KG1 (cell line): ENCODE results near the gene PRKCQ.

Experiments used
- DNase-seq: peaks from one replicate; lab custom pipeline; 2025; lab: John Stamatoyannopoulos, UW

The PRKCQ gene

GRCh38 chr10:6579904-6580278 is at the start of gene PRKCQ:
Gene PRKCQ (minus strand): TSS chr10:6580276. CDS start chr10:6515135, 65,141 bp downstream.
- no peak for DNase-seq

GRCh38 chr10:6625428-6625827 is 45.4 kb upstream of the PRKCQ start:
- no peak for DNase-seq

GRCh38 chr10:6624392-6624791 is 44.3 kb upstream of the PRKCQ start:
- DNase-seq: no peak

GRCh38 chr10:6622921-6623320 is 42.8 kb upstream of the PRKCQ start:
- no peak for DNase-seq

GRCh38 chr10:6621536-6621935 is 41.5 kb upstream of the PRKCQ start:
- no peak for DNase-seq

- no peak for DNase-seq
These were observed 39.6 kb upstream of the PRKCQ start for GRCh38 chr10:6619660-6620059.

GRCh38 chr10:6618340-6618739 is 38.3 kb upstream of the PRKCQ start:
- DNase-seq: no peak

- DNase-seq: no peak
These were observed 37.4 kb upstream of the PRKCQ start for GRCh38 chr10:6617309-6618076.

GRCh38 chr10:6615971-6616370 is 35.9 kb upstream of the PRKCQ start:
- no peak for DNase-seq

- DNase-seq: no peak
These were observed 32.3 kb upstream of the PRKCQ start for GRCh38 chr10:6612371-6612770.

- no peak for DNase-seq
These were observed 30.6 kb upstream of the PRKCQ start for GRCh38 chr10:6610647-6611046.

GRCh38 chr10:6609625-6610024 is 29.5 kb upstream of the PRKCQ start:
- DNase-seq: no peak

- DNase-seq: no peak
These were observed 27.7 kb upstream of the PRKCQ start for GRCh38 chr10:6607778-6608177.

GRCh38 chr10:6607182-6607581 is 27.1 kb upstream of the PRKCQ start:
- DNase-seq: no peak

- DNase-seq: no peak
These were observed 23.4 kb upstream of the PRKCQ start for GRCh38 chr10:6603142-6604125.

- DNase-seq: no peak
These were observed 22.6 kb upstream of the PRKCQ start for GRCh38 chr10:6602700-6603084.

- no peak for DNase-seq
These were observed 22.1 kb upstream of the PRKCQ start for GRCh38 chr10:6602026-6602699.

GRCh38 chr10:6601246-6601805 is 21.2 kb upstream of the PRKCQ start:
- no peak for DNase-seq

GRCh38 chr10:6600224-6600987 is 20.3 kb upstream of the PRKCQ start:
- DNase-seq: no peak

GRCh38 chr10:6598679-6599078 is 18.6 kb upstream of the PRKCQ start:
- DNase-seq: no peak

- no peak for DNase-seq
These were observed 17.4 kb upstream of the PRKCQ start for GRCh38 chr10:6597478-6597877.
